Gastrocnemius medialis (tissue), 4 donors: ENCODE results near the gene TNFRSF1A. TPM values are rescaled to one million over a fixed set of nuclear protein-coding genes. Genes with fewer than 3 reads are reported as not detected.

Experiments
- ATAC-seq, 2 donors: fragments of 150-250 bp; one replicate each; pipeline ENCODE4 v1.9.1; 2016
- DNase-seq, 2 donors: peaks; one replicate each; pipeline ENCODE4 v3.0.0-alpha.2; 2019
- H3K27ac ChIP-seq, 4 donors: fragments of 200-600 bp; sonication (generic); 1 replicate in 1 of 4; 2 replicates in 3 of 4; pipeline ENCODE4 v1.5.1; 2016 to 2018; ENCODE audit warnings: mild to moderate bottlenecking in 2 of 4, moderate library complexity in 1 of 4
- H3K27me3 ChIP-seq, 3 donors: fragments of 200-600 bp; sonication (generic) in 2 of 3; 1 replicate in 1 of 3; 2 replicates in 2 of 3; pipeline versions ENCODE4 v1.5.1 to v1.6.0; 2016 to 2019; ENCODE audit warnings: mild to moderate bottlenecking in 1 of 3, moderate library complexity in 1 of 3
- H3K36me3 ChIP-seq, 2 donors: fragments of 200-600 bp; sonication (generic) in 1 of 2; one replicate each; pipeline ENCODE4 v1.5.1; 2017 to 2018
- H3K4me1 ChIP-seq, 2 donors: fragments of 200-600 bp; sonication (generic) in 1 of 2; one replicate each; pipeline ENCODE4 v1.5.1; 2016 to 2017; ENCODE audit warnings: mild to moderate bottlenecking in 2 of 2
- H3K4me3 ChIP-seq, 4 donors: fragments of 200-600 bp; sonication (generic) in 3 of 4; 1 replicate in 1 of 4; 2 replicates in 3 of 4; pipeline ENCODE4 v1.5.1; 2016 to 2019; ENCODE audit warnings: mild to moderate bottlenecking in 2 of 4
- H3K9me3 ChIP-seq, 3 donors: fragments of 200-600 bp; sonication (generic) in 2 of 3; 1 replicate in 1 of 3; 2 replicates in 2 of 3; pipeline ENCODE4 v1.5.1; 2016 to 2019
- CTCF ChIP-seq, 5 experiments: fragments of 450-650 bp in 3 of 5; fragments of 200-600 bp in 2 of 5; sonication (generic) in 2 of 5; IDR thresholded peaks in 4 of 5; conservative IDR thresholded peaks in 1 of 5; 1 replicate in 4 of 5; 2 replicates in 1 of 5; pipeline ENCODE4 v1.5.1; 2016 to 2019; ENCODE audit warnings: antibody characterized with exemption in 5 of 5, mild to moderate bottlenecking in 3 of 5, moderate library complexity in 3 of 5
- POLR2A ChIP-seq, 2 donors: fragments of 450-650 bp; IDR thresholded peaks; one replicate each; pipeline ENCODE4 v1.6.1; 2017; ENCODE audit warnings: antibody characterized with exemption in 2 of 2, mild to moderate bottlenecking in 2 of 2, moderate library complexity in 2 of 2
- in situ Hi-C, 4 donors: fragments of 200-750 bp; cut with MboI; loops; one replicate each; pipeline versions ENCODE4 v1.15.0 to v1.8.0; 2017; ENCODE audit warnings: low sequenced_read_pairs in 4 of 4
- intact Hi-C: fragments of 100-400 bp; cut with DNase I; formaldehyde crosslinking; loops from one replicate; pipeline ENCODE4 v1.15.1; 2023; ENCODE audit warnings: low total_unique reads
- total RNA-seq, 4 donors: library from RNA; depleted of rRNA; stranded (reverse); fragments of >200 nt; gene quantifications; one replicate each; pipeline versions ENCODE4 v1.1.0 to v1.2.3, GENCODE V29; 2016

Gene TNFRSF1A
- total RNA-seq, 4 donors from 2014 or later = 103 to 220 (median 193) TPM

- H3K27ac ChIP-seq = peak overlapping the region; percentile 70 to 85 (median 81)
- in situ Hi-C loops = loop anchor here in 1 of 4 donors (10.0 kb wide), 2 partner anchors 61 to 141 kb away; partner anchors contain the start of gene LTBR
- H3K36me3 ChIP-seq = peaks cover 0 to 12% of the 10 kb centered on the region in 2 donors
- peaks cover 57 to 58% of the 10 kb centered on the region in 2 donors for H3K4me1 ChIP-seq
- peak; percentile 70 to 86 for DNase-seq
- intact Hi-C loops = loop anchor here (1.0 to 5.0 kb wide), 3 partner anchors 61 to 230 kb away; partner anchors contain the start of genes GAPDH and LTBR
- peak; percentile 77 to 78 for ATAC-seq
- no peaks in the 10 kb centered on the region for H3K9me3 ChIP-seq
- H3K27me3 ChIP-seq = no peaks in the 10 kb centered on the region
- H3K4me3 ChIP-seq = peak overlapping the region; percentile 4 to 27 (median 12)
- no peak for TF ChIP-seq POLR2A (IDR thresholded peaks at IDR 0.05)
- peak; percentile 30 to 45 (median 40) for TF ChIP-seq CTCF (IDR thresholded peaks at IDR 0.05 in 4 of 5, conservative IDR thresholded peaks at IDR 0.05 in 1 of 5)
These were observed 18.4 kb downstream of the TNFRSF1A start for GRCh38 chr12:6323340-6323994.

DNA sequence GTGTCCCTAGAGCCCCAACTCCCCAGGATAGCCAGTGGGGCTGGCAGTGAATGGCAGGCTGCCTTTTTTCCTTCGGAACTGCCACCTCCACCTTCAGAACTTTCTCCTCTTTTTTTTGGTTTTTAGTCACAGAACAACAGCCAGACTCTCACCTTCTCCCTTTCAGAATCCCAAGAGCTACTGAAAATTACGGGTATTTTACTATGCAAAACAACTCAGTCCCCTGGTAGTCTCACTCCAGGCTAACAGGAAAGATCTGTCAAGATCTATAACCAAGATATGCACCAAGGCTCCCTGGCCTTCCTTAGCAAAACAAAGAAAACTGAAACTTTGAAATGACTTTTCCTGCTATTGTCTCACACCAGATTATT lies 18.9 kb downstream of the TNFRSF1A start:
- Histone ChIP-seq H3K27me3 (no peaks in the 10 kb centered on the region), H3K27ac (peak overlapping the region; percentile 70 to 85 (median 81)), H3K9me3 (no peaks in the 10 kb centered on the region), H3K4me1 (peaks cover 55 to 57% of the 10 kb centered on the region in 2 donors), H3K4me3 (peak overlapping the region in 1 of 4 donors; percentile 6), H3K36me3 (peaks cover 0 to 7% of the 10 kb centered on the region in 2 donors)
- in situ Hi-C loops = loop anchor here in 1 of 4 donors (10.0 kb wide), 2 partner anchors 62 to 142 kb away; partner anchors contain the start of gene LTBR
- TF ChIP-seq CTCF (IDR thresholded peaks at IDR 0.05 in 4 of 5, conservative IDR thresholded peaks at IDR 0.05 in 1 of 5) (no peak), POLR2A (IDR thresholded peaks at IDR 0.05) (no peak)
- DNase-seq (no peak), ATAC-seq (no peak)
- intact Hi-C loops = loop anchor here (1.0 to 5.0 kb wide), 3 partner anchors 61 to 230 kb away; partner anchors contain the start of genes GAPDH and LTBR

GRCh38 chr12:6322352-6322751 lies 19.5 kb downstream of the TNFRSF1A start:
- ATAC-seq = no peak
- no peak for TF ChIP-seq POLR2A (IDR thresholded peaks at IDR 0.05)
- TF ChIP-seq CTCF (IDR thresholded peaks at IDR 0.05 in 4 of 5, conservative IDR thresholded peaks at IDR 0.05 in 1 of 5) = no peak
- no peaks in the 10 kb centered on the region for H3K27me3 ChIP-seq
- H3K27ac ChIP-seq = peak overlapping the region; percentile 52 to 82 (median 75)
- in situ Hi-C loops (loop anchor here in 1 of 4 donors (10.0 kb wide), 2 partner anchors 62 to 142 kb away; partner anchors contain the start of gene LTBR), intact Hi-C loops (loop anchor here (5.0 kb wide), 1 partner anchor 210 kb away; the partner anchor contains the start of gene GAPDH)
- no peaks in the 10 kb centered on the region for H3K9me3 ChIP-seq
- no peak overlapping the region for H3K4me3 ChIP-seq
- H3K4me1 ChIP-seq = peaks cover 53 to 55% of the 10 kb centered on the region in 2 donors
- peaks cover 0 to 1% of the 10 kb centered on the region in 2 donors for H3K36me3 ChIP-seq
- peak in 1 of 2 donors; percentile 14 for DNase-seq

GRCh38 chr12:6321905-6322304 lies 20.0 kb downstream of the TNFRSF1A start:
- Histone ChIP-seq H3K36me3 (no peaks in the 10 kb centered on the region), H3K9me3 (no peaks in the 10 kb centered on the region), H3K4me1 (peaks cover 48 to 50% of the 10 kb centered on the region in 2 donors), H3K4me3 (no peak overlapping the region), H3K27ac (peak overlapping the region in 3 of 4 donors; percentile 52 to 82 (median 70)), H3K27me3 (no peaks in the 10 kb centered on the region)
- in situ Hi-C loops (loop anchor here in 1 of 4 donors (10.0 kb wide), 2 partner anchors 63 to 143 kb away; partner anchors contain the start of gene LTBR), intact Hi-C loops (loop anchor here (5.0 kb wide), 1 partner anchor 210 kb away; the partner anchor contains the start of gene GAPDH)
- DNase-seq = peak in 1 of 2 donors; percentile 43
- TF ChIP-seq POLR2A (IDR thresholded peaks at IDR 0.05) (no peak), CTCF (IDR thresholded peaks at IDR 0.05 in 4 of 5, conservative IDR thresholded peaks at IDR 0.05 in 1 of 5) (no peak)
- ATAC-seq = peak in 1 of 2 donors; percentile 8
